COLO668 (cell line): ENCODE measurements around the gene TSPAN13.

Experiments used
- DNase-seq: peaks from one replicate; lab custom pipeline; 2025; ENCODE audit not compliant: unreplicated experiment; lab: John Stamatoyannopoulos, UW

The TSPAN13 gene

DNA sequence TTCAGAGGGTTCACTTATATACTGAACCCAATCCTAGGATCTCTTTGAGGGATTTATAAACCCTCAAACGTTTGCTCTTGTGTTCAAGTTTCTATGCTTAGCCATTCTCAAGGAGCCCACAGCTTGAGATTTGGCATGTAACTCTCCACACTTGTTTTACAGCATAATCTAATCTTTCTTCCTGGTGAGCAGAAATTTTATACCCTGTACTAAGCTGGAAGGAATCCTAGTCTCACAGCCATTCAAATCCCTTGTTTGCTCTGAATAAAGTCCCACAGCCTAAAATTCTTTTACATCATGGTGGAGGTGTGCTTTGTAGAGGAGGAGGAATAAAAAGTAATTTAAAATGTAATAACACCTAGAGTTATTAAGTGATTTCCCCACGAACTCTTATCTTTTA, 56.6 kb downstream of the TSPAN13 start:
- DNase-seq: no peak

DNA sequence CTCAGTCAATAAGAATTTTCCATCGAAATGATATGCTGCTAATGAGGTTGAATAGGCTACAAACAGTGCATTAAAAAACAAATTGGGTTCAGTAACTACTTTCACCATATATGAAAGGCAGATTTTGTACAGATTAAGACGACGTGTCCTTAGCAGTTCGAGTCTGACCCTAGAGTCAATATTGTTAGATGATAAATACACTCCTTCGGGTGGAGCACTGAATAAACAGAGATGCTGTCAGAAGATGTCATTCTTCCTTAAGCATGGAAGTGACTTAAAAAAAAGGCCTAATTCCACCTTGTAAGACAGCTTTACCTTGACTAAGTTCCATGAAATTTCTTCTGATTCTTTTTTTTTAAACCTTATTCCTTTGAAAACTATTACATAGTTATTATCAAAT, 57.0 kb downstream of the TSPAN13 start:
- DNase-seq: no peak

DNA sequence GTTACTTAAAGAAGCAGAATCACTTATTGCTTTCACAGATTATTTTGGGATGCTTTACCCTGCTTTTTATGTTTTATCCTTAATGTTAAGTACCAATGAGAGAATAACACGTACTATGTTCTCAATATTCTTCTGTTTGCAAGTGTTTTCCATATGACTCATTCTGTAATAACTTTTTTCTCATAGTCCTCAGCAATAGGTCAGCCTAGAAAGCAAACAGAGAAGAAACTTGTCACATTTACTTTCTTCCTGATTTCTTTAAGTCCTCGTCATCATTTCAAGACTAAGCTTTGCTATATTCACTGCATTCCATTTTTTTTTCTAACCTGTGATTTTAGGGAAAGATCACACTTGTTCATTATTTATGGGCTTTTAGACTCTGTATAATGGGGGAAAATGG, 58.0 kb downstream of the TSPAN13 start:
- no peak for DNase-seq

DNA sequence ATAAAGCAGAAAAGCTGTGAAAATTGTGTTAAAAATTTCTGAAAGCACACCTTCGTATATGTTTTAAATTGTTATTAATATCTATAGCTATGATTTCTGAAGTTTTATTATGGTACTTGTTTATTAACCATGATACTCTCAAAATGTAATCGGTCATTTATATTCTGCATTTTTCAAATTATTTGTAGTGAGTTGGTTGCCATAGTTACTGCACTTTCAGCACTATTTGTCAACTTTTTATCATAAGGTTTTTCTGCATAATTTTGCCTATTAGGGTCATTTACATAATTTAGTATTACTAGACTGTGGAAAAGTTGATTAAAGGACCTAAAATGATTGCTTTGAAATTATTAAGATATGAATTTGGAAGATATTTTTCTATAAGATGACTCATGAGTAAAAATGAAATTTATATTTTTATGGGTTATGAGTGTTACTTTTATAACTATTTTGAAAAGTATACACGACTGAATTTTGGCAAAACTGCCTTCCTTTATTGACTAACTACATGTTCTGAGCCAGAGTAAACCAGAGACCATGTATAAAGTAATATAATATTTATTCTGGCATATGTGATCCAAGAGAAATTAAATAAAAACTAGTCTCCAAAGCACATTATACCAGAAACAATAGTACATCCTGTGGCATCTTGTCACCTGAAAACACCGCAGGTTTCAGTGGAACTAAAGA, 59.1 kb downstream of the TSPAN13 start:
- no peak for DNase-seq

DNA sequence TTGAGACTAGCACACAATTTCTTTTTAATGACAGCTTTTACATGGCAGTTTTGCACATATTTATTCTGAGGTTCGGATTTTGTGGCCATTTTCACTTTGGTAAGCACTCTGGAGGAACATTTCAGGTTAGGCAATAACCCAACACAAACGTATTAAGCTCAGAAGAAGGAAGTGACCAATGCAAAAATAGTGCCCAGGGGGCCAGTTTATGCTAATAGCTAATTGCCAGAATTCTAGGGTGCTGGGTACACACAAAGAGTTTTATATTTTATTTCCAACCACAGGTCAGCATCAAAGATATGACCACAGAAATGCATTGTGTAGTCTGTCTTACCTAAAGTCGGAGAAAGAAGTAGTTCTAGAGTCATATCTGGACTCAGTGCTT, 59.7 kb downstream of the TSPAN13 start:
- no peak for DNase-seq

DNA sequence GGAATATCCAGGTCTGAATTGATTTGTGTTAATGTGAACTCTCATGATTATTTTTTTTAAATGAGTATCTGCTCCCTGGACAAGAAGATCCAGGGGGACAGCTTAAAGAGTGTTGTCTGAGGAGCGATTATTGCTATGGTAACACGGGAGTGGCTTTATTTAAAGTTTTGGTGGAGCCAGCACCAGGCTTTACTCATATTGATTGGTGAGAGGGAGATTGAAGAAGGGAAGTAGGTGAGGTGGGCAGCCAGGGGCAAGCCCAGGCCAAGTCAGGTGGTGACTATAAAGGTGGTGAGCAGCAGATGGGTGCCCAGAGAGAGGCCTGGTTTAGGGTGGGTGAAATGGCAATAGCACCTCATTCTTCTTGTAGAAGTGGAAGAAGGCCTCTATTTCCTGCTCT, 61.4 kb downstream of the TSPAN13 start:
- no peak for DNase-seq

DNA sequence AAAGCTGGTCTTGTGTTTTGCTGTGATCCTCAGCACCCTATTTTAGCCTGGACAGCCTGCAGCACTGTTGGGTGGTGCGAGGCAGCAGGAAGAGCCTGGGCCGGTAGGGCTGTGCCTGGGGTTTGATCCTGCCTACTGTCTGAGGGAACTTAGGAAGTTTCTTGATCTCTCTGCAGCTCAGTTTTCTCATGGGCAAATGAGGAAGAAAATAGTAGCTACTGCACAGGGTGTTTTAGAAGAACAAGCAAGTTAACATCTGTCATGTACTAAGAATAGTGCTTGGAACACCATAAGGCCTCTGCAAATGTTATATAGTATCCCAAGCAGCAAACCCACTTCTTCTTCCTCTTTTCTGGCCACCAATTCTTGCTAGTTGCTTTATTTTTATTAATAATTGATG, 63.3 kb downstream of the TSPAN13 start:
- DNase-seq: no peak

DNA sequence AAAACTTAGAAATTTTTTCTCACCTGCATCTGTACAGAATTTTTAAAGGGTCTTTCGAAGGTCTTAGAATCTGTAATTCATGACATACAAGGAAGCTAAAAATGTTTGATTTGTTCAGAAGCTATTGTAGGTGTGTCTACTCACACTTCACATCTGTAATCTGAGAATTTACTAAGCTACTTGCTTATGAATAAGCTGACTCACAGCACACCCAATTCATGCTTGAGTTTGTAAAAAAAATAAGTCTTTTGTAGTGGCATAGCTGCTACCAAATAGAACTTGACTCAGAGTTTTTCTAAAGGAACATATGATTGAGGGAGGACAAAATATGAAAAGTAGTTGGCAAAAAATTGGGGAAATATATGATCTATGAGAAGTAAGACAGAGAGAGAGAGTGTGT, 64.0 kb downstream of the TSPAN13 start:
- DNase-seq: no peak

DNA sequence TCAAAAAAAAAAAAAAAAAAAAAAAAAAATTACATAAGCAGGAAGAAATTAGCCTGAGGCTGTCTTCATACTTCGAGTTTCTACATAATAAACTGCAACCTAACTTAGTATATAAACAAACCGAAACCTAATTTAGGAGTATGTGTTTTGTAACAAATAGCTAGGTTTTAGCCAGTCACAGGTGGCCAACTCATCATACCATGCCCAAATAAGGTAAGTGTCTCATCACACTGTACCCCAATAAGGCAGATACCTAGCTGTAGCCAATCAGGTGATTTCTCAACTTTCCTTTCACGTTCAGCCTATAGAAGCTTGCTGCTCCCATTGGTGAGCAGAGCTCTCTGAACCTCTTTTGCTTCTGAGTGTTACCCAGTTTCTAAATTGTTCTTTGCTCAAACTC, 65.2 kb downstream of the TSPAN13 start:
- no peak for DNase-seq

DNA sequence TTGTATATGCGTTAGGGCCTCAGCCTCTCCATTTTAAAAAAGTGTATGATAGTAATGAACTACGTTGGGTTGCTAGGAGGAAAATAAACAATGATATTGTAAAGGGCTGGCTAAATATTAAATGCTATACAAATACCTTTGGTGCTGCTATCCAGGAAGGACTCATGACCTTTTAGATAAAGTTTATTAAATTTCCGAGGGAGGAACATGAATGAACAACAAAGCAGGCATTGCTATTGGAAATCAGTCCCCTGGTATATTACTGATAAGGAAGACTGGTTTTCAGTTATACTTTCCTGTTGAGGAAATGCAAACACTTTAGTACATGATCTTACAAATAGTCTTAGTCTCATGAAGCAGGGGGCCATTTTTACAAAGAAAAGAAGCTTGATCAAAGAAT, 68.5 kb downstream of the TSPAN13 start:
- no peak for DNase-seq

DNA sequence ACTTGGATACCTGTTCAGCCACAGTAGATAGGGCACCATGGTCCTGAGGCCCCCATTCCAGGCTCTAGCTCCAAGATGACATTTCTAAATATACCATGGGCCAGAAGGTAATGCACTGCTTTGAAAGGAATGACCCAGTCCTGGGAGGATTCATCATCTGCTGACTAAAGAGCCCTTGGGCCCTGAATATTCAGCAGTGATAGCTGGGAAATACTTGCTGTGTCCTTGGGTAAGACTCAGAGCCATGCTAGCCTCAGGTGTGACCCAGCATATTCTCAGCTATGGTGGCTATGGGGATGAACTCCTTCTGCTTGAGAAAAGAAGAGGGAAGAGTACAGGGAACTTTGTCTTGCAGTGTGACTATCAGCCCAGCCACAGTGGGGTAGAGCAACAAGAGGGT, 72.5 kb downstream of the TSPAN13 start:
- DNase-seq: no peak

DNA sequence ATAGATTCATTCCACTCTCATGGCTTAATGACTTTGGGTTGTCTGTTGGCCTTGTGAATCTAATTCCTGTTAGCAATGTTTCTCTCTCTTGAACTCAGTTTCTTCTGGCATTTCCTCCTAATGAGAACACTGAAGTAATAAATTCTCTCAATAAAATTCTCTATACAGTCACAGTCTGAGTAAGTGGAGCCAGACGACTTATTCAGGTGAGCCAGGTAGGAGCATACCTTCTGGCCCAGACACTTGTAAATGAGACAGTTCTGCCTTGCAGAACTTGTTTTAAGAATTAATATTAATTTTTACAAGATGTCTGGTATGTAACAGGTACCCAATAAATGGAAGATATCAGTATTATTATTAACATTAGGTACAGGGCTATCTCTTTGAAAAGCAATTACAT, 79.8 kb downstream of the TSPAN13 start:
- DNase-seq: no peak
